ENCODE data around the gene ARID1B. TPM values are rescaled to one million over a fixed set of nuclear protein-coding genes. Genes with fewer than 3 reads are reported as not detected.

The ARID1B gene
- total and polyA plus RNA-seq, 12 donors = 13.3 to 85.6 (median 50.9) TPM

DNA sequence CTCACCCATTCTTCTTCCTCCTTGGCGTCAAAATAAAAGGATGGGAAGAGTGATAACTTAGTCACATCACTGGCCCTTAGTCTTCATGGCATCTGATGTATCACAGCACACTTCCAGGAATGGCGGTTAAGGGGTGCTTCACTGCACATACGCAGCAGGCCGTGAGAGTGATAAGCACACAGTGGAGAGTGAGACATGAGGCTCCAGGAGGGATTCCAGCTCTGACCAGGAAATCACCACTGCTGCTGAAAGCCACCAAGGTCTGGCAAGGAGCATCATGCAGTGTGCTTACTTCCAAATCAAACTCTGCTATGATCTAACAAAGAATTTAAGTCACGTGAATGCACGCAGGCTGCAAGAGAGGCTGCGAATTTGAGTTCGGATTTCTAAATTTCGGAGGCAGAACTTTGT lies 62.4 kb downstream of the ARID1B start:
- intact Hi-C loops (cut with DNase I) = no loop called here
- Histone ChIP-seq H3K27me3 (no peaks in the 10 kb centered on the region), H3K4me1 (replicated peaks in 1 of 2) (peaks cover 0 to 45% of the 10 kb centered on the region in 2 donors), H3K4me3 (no peak overlapping the region), H3K9me3 (replicated peaks in 1 of 3) (no peaks in the 10 kb centered on the region), H3K36me3 (replicated peaks in 1 of 2) (no peaks in the 10 kb centered on the region), H3K27ac (peak overlapping the region in 2 of 5 donors; percentile 55 to 57)
- TF ChIP-seq, protein P1, sequence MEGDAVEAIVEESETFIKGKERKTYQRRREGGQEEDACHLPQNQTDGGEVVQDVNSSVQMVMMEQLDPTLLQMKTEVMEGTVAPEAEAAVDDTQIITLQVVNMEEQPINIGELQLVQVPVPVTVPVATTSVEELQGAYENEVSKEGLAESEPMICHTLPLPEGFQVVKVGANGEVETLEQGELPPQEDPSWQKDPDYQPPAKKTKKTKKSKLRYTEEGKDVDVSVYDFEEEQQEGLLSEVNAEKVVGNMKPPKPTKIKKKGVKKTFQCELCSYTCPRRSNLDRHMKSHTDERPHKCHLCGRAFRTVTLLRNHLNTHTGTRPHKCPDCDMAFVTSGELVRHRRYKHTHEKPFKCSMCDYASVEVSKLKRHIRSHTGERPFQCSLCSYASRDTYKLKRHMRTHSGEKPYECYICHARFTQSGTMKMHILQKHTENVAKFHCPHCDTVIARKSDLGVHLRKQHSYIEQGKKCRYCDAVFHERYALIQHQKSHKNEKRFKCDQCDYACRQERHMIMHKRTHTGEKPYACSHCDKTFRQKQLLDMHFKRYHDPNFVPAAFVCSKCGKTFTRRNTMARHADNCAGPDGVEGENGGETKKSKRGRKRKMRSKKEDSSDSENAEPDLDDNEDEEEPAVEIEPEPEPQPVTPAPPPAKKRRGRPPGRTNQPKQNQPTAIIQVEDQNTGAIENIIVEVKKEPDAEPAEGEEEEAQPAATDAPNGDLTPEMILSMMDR (IDR thresholded peaks at IDR 0.05) = no peak
- no peak for TF ChIP-seq POLR2A (IDR thresholded peaks at IDR 0.05)
- peak in 2 of 7 donors; percentile 13 to 29 for DNase-seq
- WGBS, 4 donors = 58 to 71% (median 65%) methylated on average over 9 of the region's 9 CpGs

GRCh38 chr6:156840136-156840535 lies 63.0 kb downstream of the ARID1B start:
- DNase-seq = no peak
- intact Hi-C loops (cut with DNase I) = no loop called here
- peaks cover 0 to 50% of the 10 kb centered on the region in 2 donors for H3K4me1 ChIP-seq (replicated peaks in 1 of 2)
- no peaks in the 10 kb centered on the region for H3K27me3 ChIP-seq
- H3K36me3 ChIP-seq (replicated peaks in 1 of 2) = no peaks in the 10 kb centered on the region
- H3K27ac ChIP-seq = peak overlapping the region in 2 of 5 donors; percentile 55 to 63
- no peaks in the 10 kb centered on the region for H3K9me3 ChIP-seq (replicated peaks in 1 of 3)
- TF ChIP-seq, protein P1 (IDR thresholded peaks at IDR 0.05) = no peak
- TF ChIP-seq POLR2A (IDR thresholded peaks at IDR 0.05) = no peak
- WGBS, 4 donors = 56 to 61% (median 58%) methylated on average over 8 of the region's 8 CpGs
- H3K4me3 ChIP-seq = no peak overlapping the region

DNA sequence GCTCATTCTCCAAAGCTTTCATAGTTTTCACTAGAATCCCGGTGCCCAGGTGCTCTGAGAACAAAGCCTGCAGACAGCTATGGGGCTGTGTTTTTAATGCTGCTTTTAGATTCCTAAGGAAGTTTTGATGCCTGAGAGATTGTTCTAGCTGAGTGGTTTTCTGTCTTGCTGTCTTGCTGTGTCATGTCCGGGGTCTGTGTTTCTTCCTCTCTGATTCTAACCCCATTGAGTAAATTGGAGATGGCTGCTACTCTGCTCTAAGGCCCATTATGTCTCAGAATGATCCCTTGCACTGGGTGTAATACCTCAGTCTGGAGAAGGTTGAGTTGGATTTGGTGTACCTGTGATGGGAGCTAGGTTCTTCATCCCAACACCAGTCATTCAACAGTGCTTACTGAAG lies 63.4 kb downstream of the ARID1B start:
- TF ChIP-seq POLR2A (IDR thresholded peaks at IDR 0.05) = no peak
- TF ChIP-seq, protein P1 (IDR thresholded peaks at IDR 0.05) = no peak
- Histone ChIP-seq H3K4me3 (no peak overlapping the region), H3K9me3 (replicated peaks in 1 of 3) (no peaks in the 10 kb centered on the region), H3K36me3 (replicated peaks in 1 of 2) (no peaks in the 10 kb centered on the region), H3K4me1 (replicated peaks in 1 of 2) (peaks cover 0 to 53% of the 10 kb centered on the region in 2 donors), H3K27ac (peak overlapping the region in 2 of 5 donors; percentile 55 to 63), H3K27me3 (no peaks in the 10 kb centered on the region)
- intact Hi-C loops (cut with DNase I) = no loop called here
- DNase-seq = no peak
- 75 to 91% (median 81%) methylated on average over 2 of the region's 2 CpGs for WGBS, 4 donors

GRCh38 chr6:156841508-156841907 lies 64.3 kb downstream of the ARID1B start:
- TF ChIP-seq, protein P1 (IDR thresholded peaks at IDR 0.05) = no peak
- no peak for TF ChIP-seq POLR2A (IDR thresholded peaks at IDR 0.05)
- Histone ChIP-seq H3K27me3 (no peaks in the 10 kb centered on the region), H3K4me1 (replicated peaks in 1 of 2) (peaks cover 0 to 58% of the 10 kb centered on the region in 2 donors), H3K36me3 (replicated peaks in 1 of 2) (no peaks in the 10 kb centered on the region), H3K9me3 (replicated peaks in 1 of 3) (no peaks in the 10 kb centered on the region), H3K27ac (no peak overlapping the region), H3K4me3 (no peak overlapping the region)
- intact Hi-C loops (cut with DNase I) = no loop called here
- DNase-seq = no peak
- WGBS, 4 donors = 98 to 100% (median 98%) methylated on average over 3 of the region's 3 CpGs

All from adrenal gland (tissue), 12 donors.